IMR-90 (cell line): ENCODE measurements around the gene ATP6V1D. TPM values are rescaled to one million over a fixed set of nuclear protein-coding genes. Genes with fewer than 3 reads are reported as not detected.

Experiments used
- ATAC-seq: fragments of 200-7000 bp; cut with Tn5 transposase; 2 replicates; pipeline ENCODE4 v1.9.1; 2020; ENCODE audit warnings: low read depth, mild to moderate bottlenecking, moderate library complexity
- BruUV-seq: library from RNA; stranded (reverse); fragments of 400-500 nt; replicated peaks from 2 replicates; lab custom pipeline; 2021; lab: Mats Ljungman, UMichigan
- CTCF ChIA-PET: fragments of 300-600 bp; formaldehyde crosslinking; extraction: SDS; loops from one replicate; lab custom pipeline; 2021; ENCODE audit warnings: antibody characterized with exemption; lab: Yijun Ruan, JAX
- POLR2A ChIA-PET: fragments of 300-600 bp; sonication (Branson Sonifier 250); formaldehyde crosslinking; loops from one replicate; lab custom pipeline; 2022; ENCODE audit warnings: antibody characterized with exemption; ENCODE audit not compliant: unreplicated experiment; lab: Charles Lee
- DNase-seq: peaks from one replicate; pipeline ENCODE4 v3.0.0; 2013
- H2AFZ ChIP-seq: replicated peaks from 2 replicates; pipeline ENCODE3; 2013; ENCODE audit warnings: low read length, mild to moderate bottlenecking; ENCODE audit not compliant: poor library complexity
- H2AK5ac ChIP-seq: 2 replicates; pipeline ENCODE4 v1.6.1; 2013; ENCODE audit warnings: low read depth, low read length, inconsistent platforms
- H2AK9ac ChIP-seq: replicated peaks from 2 replicates; pipeline ENCODE3; 2013; ENCODE audit warnings: mild to moderate bottlenecking, low read depth, low read length, moderate library complexity; ENCODE audit not compliant: poor library complexity
- H2BK120ac ChIP-seq: 2 replicates; pipeline ENCODE4 v1.6.1; 2013; ENCODE audit warnings: low read depth, low read length, inconsistent platforms
- H2BK15ac ChIP-seq: 3 replicates; pipeline ENCODE4 v1.6.1; 2013; ENCODE audit warnings: low read depth, low read length, inconsistent platforms
- H2BK20ac ChIP-seq: 2 replicates; pipeline ENCODE4 v1.6.1; 2013; ENCODE audit warnings: low read depth, mild to moderate bottlenecking, inconsistent platforms, low read length, moderate library complexity
- H2BK5ac ChIP-seq: 2 replicates; pipeline ENCODE4 v1.6.1; 2013; ENCODE audit warnings: mild to moderate bottlenecking, low read depth, low read length, inconsistent platforms; ENCODE audit not compliant: poor library complexity, severe bottlenecking
- H3K14ac ChIP-seq: replicated peaks from 2 replicates; pipeline ENCODE4 v1.6.1; 2013; ENCODE audit warnings: low read depth, low read length, inconsistent platforms
- H3K18ac ChIP-seq: 2 replicates; pipeline ENCODE4 v1.6.1; 2013; ENCODE audit warnings: low read depth, low read length, control low read depth
- H3K23ac ChIP-seq: 2 replicates; pipeline ENCODE4 v1.6.1; 2013; ENCODE audit warnings: low read depth, low read length, inconsistent platforms
- H3K27ac ChIP-seq: 2 replicates; pipeline ENCODE4 v1.5.1; 2013; ENCODE audit warnings: mild to moderate bottlenecking, control low read depth, low read length; ENCODE audit not compliant: insufficient read depth
- H3K27me3 ChIP-seq: 2 replicates; pipeline ENCODE4 v1.6.1; 2013; ENCODE audit warnings: low read length; ENCODE audit not compliant: control insufficient read depth, insufficient read depth
- H3K36me3 ChIP-seq: 2 replicates; pipeline ENCODE4 v1.6.1; 2013; ENCODE audit warnings: low read length, mixed read lengths; ENCODE audit not compliant: control insufficient read depth, insufficient read depth
- H3K4ac ChIP-seq: 2 replicates; pipeline ENCODE4 v1.6.1; 2013; ENCODE audit warnings: low read depth, low read length, inconsistent platforms
- H3K4me1 ChIP-seq: 2 replicates; pipeline ENCODE4 v1.6.1; 2013; ENCODE audit warnings: low read length, mixed read lengths; ENCODE audit not compliant: control insufficient read depth, insufficient read depth
- H3K4me2 ChIP-seq: 2 replicates; pipeline ENCODE4 v1.6.1; 2013; ENCODE audit warnings: low read depth, mild to moderate bottlenecking, control low read depth, low read length, moderate library complexity
- H3K4me3 ChIP-seq: 2 replicates; pipeline ENCODE4 v1.5.1; 2013; ENCODE audit warnings: low read depth, mild to moderate bottlenecking, control low read depth, low read length, moderate library complexity; ENCODE audit not compliant: insufficient read depth
- H3K56ac ChIP-seq: 2 replicates; pipeline ENCODE4 v1.6.1; 2013; ENCODE audit warnings: low read length, inconsistent platforms; ENCODE audit not compliant: insufficient read depth; ENCODE audit errors: extremely low read depth
- H3K79me1 ChIP-seq, 2 experiments: 2 replicates each; pipeline ENCODE4 v1.6.1; 2013; ENCODE audit warnings: low read length in 2 of 2, inconsistent platforms in 1 of 2, low read depth in 1 of 2
- H3K9ac ChIP-seq: 2 replicates; pipeline ENCODE4 v1.6.1; 2013; ENCODE audit warnings: low read depth, low read length, control low read depth
- H3K9me1 ChIP-seq: 2 replicates; pipeline ENCODE4 v1.6.1; 2013; ENCODE audit warnings: low read length, inconsistent platforms; ENCODE audit not compliant: insufficient read depth
- H3K9me3 ChIP-seq: 2 replicates; pipeline ENCODE4 v1.6.1; 2013; ENCODE audit warnings: low read length; ENCODE audit not compliant: control insufficient read depth, insufficient read depth
- H4K20me1 ChIP-seq: 2 replicates; pipeline ENCODE4 v1.6.1; 2013; ENCODE audit warnings: low read length, inconsistent platforms; ENCODE audit not compliant: insufficient read depth
- H4K5ac ChIP-seq: 2 replicates; pipeline ENCODE4 v1.6.1; 2013; ENCODE audit warnings: mild to moderate bottlenecking, low read depth, low read length, control low read depth
- H4K8ac ChIP-seq, 2 experiments: 2 replicates each; pipeline ENCODE4 v1.6.1; 2013; ENCODE audit warnings: low read depth in 2 of 2, low read length in 2 of 2, control low read depth in 1 of 2, inconsistent platforms in 1 of 2
- H4K91ac ChIP-seq: 2 replicates; pipeline ENCODE4 v1.6.1; 2013; ENCODE audit warnings: low read depth, low read length, inconsistent platforms; ENCODE audit not compliant: insufficient read depth
- CTCF ChIP-seq: conservative IDR thresholded peaks from 2 replicates; pipeline ENCODE4 v1.5.1; 2012; ENCODE audit warnings: mild to moderate bottlenecking, low read depth, low read length, improper control_type of control experiment
- FOS ChIP-seq: fragments of 150-350 bp; IDR thresholded peaks from 2 replicates; pipeline ENCODE4 v1.6.1; 2016; ENCODE audit warnings: low read depth, low read length
- RAD21 ChIP-seq: IDR thresholded peaks from 2 replicates; pipeline ENCODE4 v1.6.1; 2012; ENCODE audit warnings: low read length, improper control_type of control experiment
- USF2 ChIP-seq: fragments of 150-350 bp; IDR thresholded peaks from 2 replicates; pipeline ENCODE4 v1.6.1; 2017; ENCODE audit warnings: mild to moderate bottlenecking, antibody characterized with exemption, low read length, low read depth
- WGBS, 2 experiments: methylation state at CpG; one replicate each; pipeline versions ENCODE4 v1.1.5 to v1.1.7; 2013; ENCODE audit warnings: missing lambda C conversion rate in 2 of 2; ENCODE audit not compliant: insufficient read length in 1 of 2; ENCODE audit errors: extremely low coverage in 2 of 2; 5-methylcytosine and 5-hydroxymethylcytosine counted together
- dilution Hi-C: fragments of 300-500 bp; cut with HindIII; formaldehyde crosslinking; loops from one replicate; pipeline ENCODE4 v1.14.3; 2018; ENCODE audit warnings: low sequenced_read_pairs; ENCODE audit not compliant: unreplicated experiment
- in situ Hi-C: fragments of 300-500 bp; cut with MboI; formaldehyde crosslinking; loops from 3 replicates; pipeline ENCODE4 v1.14.3; 2019; ENCODE audit warnings: low sequenced_read_pairs, inconsistent platforms, mixed read lengths
- intact Hi-C: fragments of 100-400 bp; cut with micrococcal nuclease; formaldehyde crosslinking; loops from 2 replicates; pipeline ENCODE4 v1.10.0; 2022
- polyA plus RNA-seq, 3 experiments: library from polyadenylated mRNA; depleted of rRNA; stranded (reverse); fragments of >200 nt; gene quantifications; 2 replicates each; pipeline ENCODE4 v1.2.3, GENCODE V29; 2012; ENCODE audit warnings: low replicate concordance in 1 of 3
- total RNA-seq: library from RNA; depleted of rRNA; stranded (reverse); fragments of >200 nt; gene quantifications from 2 replicates; pipeline ENCODE4 v1.2.3, GENCODE V29; 2012

The ATP6V1D gene
- total and polyA plus RNA-seq, 2 of the 4 experiments (the other 2 are of a cell fraction) = 54.5 to 113 TPM

GRCh38 chr14:67335781-67336180, 23.8 kb downstream of the ATP6V1D start:
- Histone ChIP-seq H3K56ac (no peak overlapping the region), H3K27ac (no peak overlapping the region), H3K4me2 (no peak overlapping the region), H3K4me3 (no peak overlapping the region), H2AFZ (no peak overlapping the region), H4K20me1 (no peaks in the 10 kb centered on the region), H3K23ac (no peak overlapping the region), H3K4ac (no peak overlapping the region), H4K91ac (no peak overlapping the region), H2AK9ac (no peak overlapping the region), H3K9me3 (no peaks in the 10 kb centered on the region), H3K9me1 (no peaks in the 10 kb centered on the region), H2BK20ac (no peak overlapping the region), H2BK5ac (no peak overlapping the region), H2AK5ac (no peak overlapping the region), H3K18ac (no peak overlapping the region), H4K5ac (no peak overlapping the region), H3K14ac (no peak overlapping the region), H2BK120ac (no peak overlapping the region), H3K4me1 (peaks cover 5% of the 10 kb centered on the region; the same call in 1 of the 2 replicates), H2BK15ac (no peak overlapping the region), H3K27me3 (no peaks in the 10 kb centered on the region), H3K79me1 (peaks cover 5 to 17% of the 10 kb centered on the region in 2 experiments; a peak in 3 of 4 replicates), H4K8ac (no peak overlapping the region), H3K9ac (no peak overlapping the region), H3K36me3 (peaks cover 33% of the 10 kb centered on the region)
- peak; percentile 27 for DNase-seq
- no CpG with 5 or more reads among the region's 2 CpGs for WGBS, 2 experiments
- ChIA-PET POLR2A (no interaction called here), CTCF (no interaction called here)
- in situ Hi-C loops (no loop called here), intact Hi-C loops (loop anchor here (5.0 kb wide), 1 partner anchor 168 kb away; no protein-coding TSS in a partner anchor), dilution Hi-C loops (no loop called here)
- no TSS peak for BruUV-seq
- ATAC-seq = no peak
- TF ChIP-seq CTCF (peak; percentile 39), FOS (no peak), USF2 (no peak), RAD21 (peak; percentile 9; the same call in 1 of the 2 replicates)
